Ovary (tissue), 9 donors: ENCODE measurements around the gene FKBP8. TPM values are rescaled to one million over a fixed set of nuclear protein-coding genes. Genes with fewer than 3 reads are reported as not detected.

Experiments
- DNase-seq, 5 donors: peaks; one replicate each; pipeline ENCODE4 v3.0.0-alpha.2; 2019 to 2020
- H3K27ac ChIP-seq, 2 donors: fragments of 200-600 bp; one replicate each; pipeline versions ENCODE4 v1.5.1 to v1.8.0; 2019 to 2022
- H3K27me3 ChIP-seq: fragments of 200-600 bp; one replicate; pipeline ENCODE4 v1.8.0; 2022
- H3K36me3 ChIP-seq: fragments of 200-600 bp; sonication (generic); one replicate; pipeline ENCODE4 v1.5.1; 2019
- H3K4me1 ChIP-seq: one replicate; pipeline ENCODE4 v1.8.1; 2013; ENCODE audit warnings: mild to moderate bottlenecking, moderate library complexity; ENCODE audit not compliant: insufficient read depth
- H3K4me3 ChIP-seq: fragments of 200-600 bp; sonication (generic); one replicate; pipeline ENCODE4 v1.5.1; 2017
- H3K9me3 ChIP-seq, 2 donors: fragments of 200-600 bp in 1 of 2; sonication (generic) in 1 of 2; one replicate each; pipeline versions ENCODE4 v1.5.1 to v1.8.1; 2013 to 2019; ENCODE audit warnings: mild to moderate bottlenecking in 1 of 2, moderate library complexity in 1 of 2
- EP300 ChIP-seq: sonication (generic); formaldehyde crosslinking; IDR thresholded peaks from one replicate; pipeline ENCODE4 v1.6.1; 2017; ENCODE audit warnings: antibody characterized with exemption
- POLR2A ChIP-seq: fragments of 450-650 bp; IDR thresholded peaks from one replicate; pipeline ENCODE4 v1.6.1; 2017; ENCODE audit warnings: antibody characterized with exemption, mild to moderate bottlenecking, moderate library complexity
- WGBS, 3 donors: extraction: QIAGEN DNeasy Blood & Tissue Kit in 1 of 3; methylation state at CpG; one replicate each; pipeline versions ENCODE4 v1.1.5 to v1.1.7; 2013 to 2017; 5-methylcytosine and 5-hydroxymethylcytosine counted together
- intact Hi-C, 4 donors: fragments of 100-400 bp; cut with DNase I; formaldehyde crosslinking; loops; one replicate each; pipeline versions ENCODE4 v1.11.0 to v1.15.1; 2022 to 2023
- polyA plus RNA-seq, 2 donors: library from polyadenylated mRNA; stranded (reverse); fragments of 200-250 nt in 1 of 2; fragments of 350-450 nt in 1 of 2; fragmentation: Illumina TruSeq in 1 of 2; extraction: RNeasy Lipid Tissue Mini Kit (QIAGEN cat#74804) in 1 of 2; gene quantifications; one replicate each; pipeline ENCODE4 v1.2.3, GENCODE V29; 2013 to 2014
- total RNA-seq, 7 donors: library from RNA; depleted of rRNA in 2 of 7; stranded (reverse); fragments of >200 nt in 2 of 7; fragmentation: NEBNext Ultra II Directional in 3 of 7; extraction: Animal tissue kit (Norgen Biotek cat#: 25700) in 3 of 7; gene quantifications; one replicate each; pipeline versions ENCODE4 v1.1.0 to v1.2.4, GENCODE V29; 2016 to 2023
- TF ChIP-seq, protein P1 (sequence below), 3 donors: fragments of 450-650 bp in 2 of 3; fragments of 200-600 bp in 1 of 3; IDR thresholded peaks; one replicate each; pipeline versions ENCODE4 v1.5.1 to v1.8.0; 2016 to 2022; ENCODE audit warnings: antibody characterized with exemption in 3 of 3, mild to moderate bottlenecking in 1 of 3
- donor health status: DM: no; HTN: no; CAD: no; lungs with moderate emphysema.
- donor health status: DM: no; HTN: no; CAD: no.
- donor health status: Bipolar disorder and iron deficiency.
- donor health status: DM: yes; HTN: yes; CAD: no.
- donor health status: DM: no; HTN: no; CAD: no.
- donor health status: DM: yes; HTN: yes; CAD: no.

Gene FKBP8
- total and polyA plus RNA-seq, 9 donors = 14.1 to 354 (median 290) TPM

DNA sequence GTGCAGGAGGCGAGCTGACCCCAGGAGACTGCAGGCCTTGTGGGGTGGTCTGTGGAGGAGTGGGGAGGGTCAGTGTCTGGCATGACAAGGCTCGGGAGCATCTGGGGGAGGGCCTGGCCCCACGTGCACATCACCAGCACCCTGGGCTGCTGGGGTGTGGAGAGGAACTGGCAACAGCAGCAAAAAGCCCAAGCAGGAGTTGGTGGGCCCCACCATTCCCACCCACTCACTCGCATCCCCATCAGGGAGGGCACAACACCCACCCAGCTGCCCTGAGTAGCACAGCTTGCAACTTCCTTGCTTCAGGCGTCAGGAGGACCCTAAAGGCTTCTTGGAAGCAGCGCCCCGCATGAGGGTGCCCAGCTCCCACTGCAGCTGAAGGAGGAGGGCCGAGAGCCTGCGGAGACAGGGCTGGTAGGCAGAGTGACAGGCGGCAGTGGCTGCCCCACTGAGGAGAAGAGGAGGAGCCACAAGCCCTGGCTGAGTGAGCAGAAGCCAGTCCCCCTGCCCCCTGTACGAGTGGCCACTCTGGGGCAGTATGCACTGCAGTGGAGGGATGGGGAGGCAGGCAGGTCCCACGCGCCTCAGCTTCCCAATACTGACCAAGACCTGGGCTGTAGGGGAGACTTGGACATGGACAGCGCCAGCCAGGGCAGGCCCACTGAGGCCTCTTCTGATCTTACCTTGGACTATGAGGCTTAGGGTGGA, 48.0 kb downstream of the FKBP8 start:
- no peak for DNase-seq
- no peaks in the 10 kb centered on the region for H3K27me3 ChIP-seq
- no peak overlapping the region for H3K4me3 ChIP-seq
- H3K36me3 ChIP-seq = no peaks in the 10 kb centered on the region
- 79% methylated on average over 14 of the region's 14 CpGs for WGBS, 3 donors
- H3K4me1 ChIP-seq = peaks cover 40% of the 10 kb centered on the region
- H3K27ac ChIP-seq = peak overlapping the region in 1 of 2 donors; percentile 79
- TF ChIP-seq, protein P1, sequence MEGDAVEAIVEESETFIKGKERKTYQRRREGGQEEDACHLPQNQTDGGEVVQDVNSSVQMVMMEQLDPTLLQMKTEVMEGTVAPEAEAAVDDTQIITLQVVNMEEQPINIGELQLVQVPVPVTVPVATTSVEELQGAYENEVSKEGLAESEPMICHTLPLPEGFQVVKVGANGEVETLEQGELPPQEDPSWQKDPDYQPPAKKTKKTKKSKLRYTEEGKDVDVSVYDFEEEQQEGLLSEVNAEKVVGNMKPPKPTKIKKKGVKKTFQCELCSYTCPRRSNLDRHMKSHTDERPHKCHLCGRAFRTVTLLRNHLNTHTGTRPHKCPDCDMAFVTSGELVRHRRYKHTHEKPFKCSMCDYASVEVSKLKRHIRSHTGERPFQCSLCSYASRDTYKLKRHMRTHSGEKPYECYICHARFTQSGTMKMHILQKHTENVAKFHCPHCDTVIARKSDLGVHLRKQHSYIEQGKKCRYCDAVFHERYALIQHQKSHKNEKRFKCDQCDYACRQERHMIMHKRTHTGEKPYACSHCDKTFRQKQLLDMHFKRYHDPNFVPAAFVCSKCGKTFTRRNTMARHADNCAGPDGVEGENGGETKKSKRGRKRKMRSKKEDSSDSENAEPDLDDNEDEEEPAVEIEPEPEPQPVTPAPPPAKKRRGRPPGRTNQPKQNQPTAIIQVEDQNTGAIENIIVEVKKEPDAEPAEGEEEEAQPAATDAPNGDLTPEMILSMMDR (IDR thresholded peaks at IDR 0.05) = no peak
- no peak for TF ChIP-seq EP300
- no peak for TF ChIP-seq POLR2A
- H3K9me3 ChIP-seq = no peaks in the 10 kb centered on the region
- intact Hi-C loops = no loop called here

DNA sequence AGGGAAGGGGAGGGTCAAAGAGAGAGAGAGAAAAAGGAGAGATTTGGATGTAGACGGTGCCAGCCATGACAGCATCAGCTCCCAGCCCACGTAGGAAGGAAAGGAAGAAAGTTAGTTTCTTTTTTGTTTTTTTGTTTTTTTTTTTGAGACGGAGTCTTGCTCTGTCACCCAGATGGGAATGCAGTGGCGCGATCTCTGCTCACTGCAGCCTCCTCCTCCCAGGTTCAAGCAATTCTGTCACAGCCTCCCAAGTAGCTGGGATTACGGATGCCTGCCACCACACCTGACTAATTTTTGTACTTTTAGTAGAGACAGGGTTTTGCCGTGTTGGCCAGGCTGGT, 49.1 kb downstream of the FKBP8 start:
- WGBS, 3 donors = 16 to 37% (median 26%) methylated on average over 7 of the region's 7 CpGs
- DNase-seq = peak in 3 of 5 donors; percentile 55 to 70 (median 61)
- Histone ChIP-seq H3K9me3 (no peaks in the 10 kb centered on the region), H3K27me3 (no peaks in the 10 kb centered on the region), H3K4me3 (no peak overlapping the region), H3K36me3 (no peaks in the 10 kb centered on the region), H3K27ac (peak overlapping the region; percentile 50 to 79), H3K4me1 (peaks cover 39% of the 10 kb centered on the region)
- intact Hi-C loops = no loop called here
- no peak for TF ChIP-seq POLR2A
- TF ChIP-seq, protein P1 (IDR thresholded peaks at IDR 0.05) = no peak
- no peak for TF ChIP-seq EP300

DNA sequence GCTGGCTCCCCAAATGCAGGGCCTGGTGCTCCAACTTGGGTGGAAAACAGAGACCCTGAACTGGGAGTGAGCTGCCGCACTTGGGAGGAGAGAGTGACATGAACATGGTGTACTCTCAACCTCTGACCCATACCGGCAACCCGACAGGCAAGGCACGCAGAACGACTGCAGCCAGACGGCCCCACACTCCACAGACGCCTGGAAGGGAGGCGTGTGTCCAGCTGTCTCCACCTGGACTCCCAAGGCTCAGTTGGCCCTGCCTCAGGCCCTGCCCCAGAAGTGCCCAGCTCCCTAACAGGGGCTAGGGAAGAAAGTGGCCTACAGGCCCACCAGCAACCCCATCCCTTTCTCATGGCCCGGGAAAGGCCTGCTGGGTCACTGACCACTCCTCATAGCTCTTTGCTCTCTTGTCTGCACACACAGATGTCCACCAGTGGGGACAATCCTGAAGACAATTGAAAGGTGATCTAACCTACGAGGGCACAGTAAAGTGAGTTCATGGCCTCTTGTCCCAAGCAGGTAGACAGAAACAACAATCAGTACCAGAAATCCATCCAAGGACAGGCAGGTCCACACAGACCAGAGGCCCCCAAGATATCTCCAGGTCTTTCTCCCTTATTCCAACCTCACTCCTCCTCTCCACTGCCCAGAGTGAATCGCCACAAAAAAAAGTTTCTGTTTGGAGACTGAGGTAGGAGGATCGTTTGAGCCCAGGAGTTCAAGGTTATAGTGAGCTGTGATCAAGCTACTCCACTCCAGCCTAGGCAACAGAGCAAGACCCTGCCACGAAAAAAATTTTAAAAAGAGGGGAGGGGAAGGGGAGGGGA, 49.7 kb downstream of the FKBP8 start:
- intact Hi-C loops = no loop called here
- H3K27ac ChIP-seq = peak overlapping the region; percentile 50 to 79

More for the DNA sequence above, 49.7 kb downstream of the FKBP8 start:
- Histone ChIP-seq H3K4me3 (no peak overlapping the region), H3K27me3 (no peaks in the 10 kb centered on the region), H3K9me3 (no peaks in the 10 kb centered on the region), H3K36me3 (no peaks in the 10 kb centered on the region), H3K4me1 (peaks cover 36% of the 10 kb centered on the region)
- WGBS, 3 donors = 16 to 31% (median 16%) methylated on average over 12 to 13 of the region's 13 CpGs
- TF ChIP-seq POLR2A (no peak), EP300 (no peak)
- TF ChIP-seq, protein P1 (IDR thresholded peaks at IDR 0.05) = peak in 1 of 3 donors; percentile 12
- DNase-seq = peak in 4 of 5 donors; percentile 63 to 85 (median 81)
